MCF 10A (cell line): ENCODE results near the gene ICE2. TPM values are rescaled to one million over a fixed set of nuclear protein-coding genes. Genes with fewer than 3 reads are reported as not detected.

Experiments used
- BruUV-seq: library from RNA; stranded (reverse); fragments of 400-500 nt; replicated peaks from 2 replicates; lab custom pipeline; 2021; lab: Mats Ljungman, UMichigan
- CTCF ChIA-PET: fragments of 300-600 bp; sonication (Branson Sonifier 250); formaldehyde crosslinking; extraction: SDS; loops from one replicate; lab custom pipeline; 2021; ENCODE audit warnings: antibody characterized with exemption, inconsistent platforms; lab: Yijun Ruan, JAX
- POLR2A ChIA-PET: fragments of 300-600, 350-650 bp; sonication (Branson Sonifier 250); formaldehyde crosslinking; extraction: SDS; loops from one replicate; lab custom pipeline; 2020; ENCODE audit warnings: antibody characterized with exemption, inconsistent platforms; lab: Yijun Ruan, JAX
- DNase-seq: peaks from one replicate; pipeline ENCODE4 v3.0.0-alpha.2; 2018; ENCODE audit not compliant: unreplicated experiment
- H3K27ac Mint-ChIP-seq: one replicate; pipeline ENCODE4 v1.8.0; 2022; ENCODE audit warnings: mild to moderate bottlenecking, low read depth, mixed read lengths; ENCODE audit not compliant: unreplicated experiment
- H3K27me3 Mint-ChIP-seq: one replicate; pipeline ENCODE4 v1.8.0; 2022; ENCODE audit warnings: mixed read lengths; ENCODE audit not compliant: insufficient read depth, unreplicated experiment
- H3K36me3 Mint-ChIP-seq: one replicate; pipeline ENCODE4 v1.8.0; 2022; ENCODE audit warnings: mild to moderate bottlenecking, moderate library complexity, mixed read lengths; ENCODE audit not compliant: insufficient read depth, unreplicated experiment
- H3K4me1 Mint-ChIP-seq: one replicate; pipeline ENCODE4 v1.8.0; 2022; ENCODE audit warnings: mixed read lengths; ENCODE audit not compliant: insufficient read depth, unreplicated experiment
- H3K4me3 Mint-ChIP-seq: one replicate; pipeline ENCODE4 v1.8.0; 2022; ENCODE audit warnings: mild to moderate bottlenecking, moderate library complexity, mixed read lengths; ENCODE audit not compliant: unreplicated experiment
- H3K9me3 Mint-ChIP-seq: one replicate; pipeline ENCODE4 v1.8.0; 2022; ENCODE audit warnings: mixed read lengths; ENCODE audit not compliant: unreplicated experiment
- intact Hi-C: fragments of 100-400 bp; cut with micrococcal nuclease; formaldehyde crosslinking; loops from 2 replicates; pipeline ENCODE4 v1.14.1; 2022
- total RNA-seq: library from RNA; stranded (reverse); gene quantifications from 2 replicates; pipeline ENCODE4 v1.2.3, GENCODE V29; 2022
- TF ChIP-seq, protein P1 (sequence below): fragments of 200-600 bp; IDR thresholded peaks from one replicate; pipeline ENCODE4 v1.8.0; 2022; ENCODE audit warnings: antibody characterized with exemption, mild to moderate bottlenecking; ENCODE audit not compliant: unreplicated experiment

ICE2 gene
- total RNA-seq, 1 experiment from 2014 or later = 57.9 TPM

DNA sequence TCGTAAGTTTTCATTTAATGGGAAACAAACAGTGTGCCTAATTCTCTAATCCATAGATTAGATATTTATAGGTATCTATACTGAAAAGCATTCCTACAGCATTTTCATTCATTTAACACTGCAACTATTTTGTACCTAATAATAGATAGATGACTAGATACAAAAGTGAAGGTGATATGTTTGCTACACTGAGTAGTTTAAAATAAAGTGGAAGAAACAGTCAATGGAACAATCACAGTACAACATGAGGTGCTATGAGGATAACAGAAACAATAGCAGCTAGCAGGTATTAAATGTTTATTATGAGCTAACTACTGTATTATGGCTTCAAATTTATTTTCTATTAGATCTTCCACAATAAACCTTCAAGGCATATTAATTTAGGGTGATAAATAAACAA lies 50.0 kb downstream of the ICE2 start:
- Mint-ChIP-seq H3K36me3 (peaks cover 33% of the 10 kb centered on the region), H3K4me1 (peaks cover 16% of the 10 kb centered on the region), H3K4me3 (no peak overlapping the region), H3K9me3 (no peaks in the 10 kb centered on the region), H3K27me3 (no peaks in the 10 kb centered on the region), H3K27ac (no peak overlapping the region)
- POLR2A ChIA-PET = interaction anchor here (0.9 to 15.6 kb wide), 7 partner anchors 12 to 55 kb away, joined by 3 to 376 read pairs (median 4); partner anchors contain the start of gene ANXA2
- intact Hi-C loops = no loop called here
- no peak for DNase-seq
- CTCF ChIA-PET = interaction anchor here (0.8 kb wide), 1 partner anchor 55 kb away, joined by 3 read pairs; no protein-coding TSS in a partner anchor
- TF ChIP-seq, protein P1, sequence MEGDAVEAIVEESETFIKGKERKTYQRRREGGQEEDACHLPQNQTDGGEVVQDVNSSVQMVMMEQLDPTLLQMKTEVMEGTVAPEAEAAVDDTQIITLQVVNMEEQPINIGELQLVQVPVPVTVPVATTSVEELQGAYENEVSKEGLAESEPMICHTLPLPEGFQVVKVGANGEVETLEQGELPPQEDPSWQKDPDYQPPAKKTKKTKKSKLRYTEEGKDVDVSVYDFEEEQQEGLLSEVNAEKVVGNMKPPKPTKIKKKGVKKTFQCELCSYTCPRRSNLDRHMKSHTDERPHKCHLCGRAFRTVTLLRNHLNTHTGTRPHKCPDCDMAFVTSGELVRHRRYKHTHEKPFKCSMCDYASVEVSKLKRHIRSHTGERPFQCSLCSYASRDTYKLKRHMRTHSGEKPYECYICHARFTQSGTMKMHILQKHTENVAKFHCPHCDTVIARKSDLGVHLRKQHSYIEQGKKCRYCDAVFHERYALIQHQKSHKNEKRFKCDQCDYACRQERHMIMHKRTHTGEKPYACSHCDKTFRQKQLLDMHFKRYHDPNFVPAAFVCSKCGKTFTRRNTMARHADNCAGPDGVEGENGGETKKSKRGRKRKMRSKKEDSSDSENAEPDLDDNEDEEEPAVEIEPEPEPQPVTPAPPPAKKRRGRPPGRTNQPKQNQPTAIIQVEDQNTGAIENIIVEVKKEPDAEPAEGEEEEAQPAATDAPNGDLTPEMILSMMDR = no peak
- BruUV-seq = no TSS peak

DNA sequence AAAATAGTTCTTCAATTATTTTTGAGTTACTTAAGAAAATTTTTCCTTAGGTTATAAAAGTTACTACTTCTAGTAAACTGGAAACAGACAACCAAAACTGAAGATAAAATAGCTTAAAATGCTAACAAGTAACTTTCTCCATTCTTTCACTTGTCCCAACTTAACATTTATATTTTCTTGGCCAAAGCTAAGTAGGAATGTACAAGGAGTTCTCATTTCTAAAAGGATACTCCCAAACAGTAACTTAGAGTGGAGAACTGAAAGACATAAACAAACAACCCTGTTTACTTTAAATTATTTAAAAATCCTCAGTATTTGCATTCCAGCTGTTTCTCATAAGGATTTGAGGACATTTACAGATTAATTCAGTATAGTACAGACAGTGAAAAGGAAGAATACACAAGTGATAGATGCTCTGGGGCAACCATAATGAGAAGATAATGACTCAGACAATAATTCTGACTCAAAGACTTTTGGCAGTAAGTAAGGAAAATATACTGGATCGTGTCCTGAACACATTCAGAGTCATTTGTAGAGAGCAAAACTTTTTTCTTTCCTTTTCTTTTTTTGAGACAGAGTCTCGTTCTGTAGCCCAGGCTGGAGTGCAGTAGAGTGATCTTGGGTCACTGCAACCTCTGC lies 52.0 kb downstream of the ICE2 start:
- no peak overlapping the region for H3K4me3 Mint-ChIP-seq
- CTCF ChIA-PET = interaction anchor here (1.2 to 1.6 kb wide), 5 partner anchors 13 to 51 kb away, joined by 3 to 4 read pairs (median 3); no protein-coding TSS in a partner anchor
- TF ChIP-seq, protein P1 = no peak
- peaks cover 25% of the 10 kb centered on the region for H3K36me3 Mint-ChIP-seq
- H3K27me3 Mint-ChIP-seq = no peaks in the 10 kb centered on the region
- POLR2A ChIA-PET = interaction anchor here (1.0 to 15.6 kb wide), 11 partner anchors 9 to 737 kb away, joined by 3 to 376 read pairs (median 5); partner anchors contain the start of gene ANXA2
- intact Hi-C loops = loop anchor here (2.0 kb wide), 1 partner anchor 18 kb away; no protein-coding TSS in a partner anchor
- H3K9me3 Mint-ChIP-seq = no peaks in the 10 kb centered on the region
- BruUV-seq = no TSS peak
- H3K27ac Mint-ChIP-seq = peak overlapping the region; percentile 79
- DNase-seq = peak; percentile 63
- H3K4me1 Mint-ChIP-seq = peaks cover 24% of the 10 kb centered on the region

DNA sequence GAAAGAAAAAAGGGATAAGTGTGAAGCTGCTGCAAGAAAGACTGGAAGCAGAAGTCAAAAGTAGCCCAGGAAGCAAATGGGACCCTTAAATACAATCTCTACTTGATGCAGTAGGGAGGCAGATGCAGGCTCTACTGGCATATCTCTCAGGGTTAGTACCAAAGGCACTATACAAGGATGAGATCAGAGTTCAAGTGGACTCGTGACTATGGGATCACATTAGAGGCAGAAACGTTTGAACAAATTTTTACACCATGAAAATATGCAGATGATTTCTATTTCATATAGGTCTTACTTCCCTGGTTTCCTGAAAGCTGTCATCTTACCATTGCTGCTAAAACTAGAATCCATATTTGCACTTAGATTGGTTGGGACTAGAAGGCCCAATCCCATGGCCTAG lies 53.5 kb downstream of the ICE2 start:
- H3K27me3 Mint-ChIP-seq = no peaks in the 10 kb centered on the region
- no TSS peak for BruUV-seq
- ChIA-PET CTCF (interaction anchor here (0.6 to 0.8 kb wide), 2 partner anchors 19 to 97 kb away, joined by 3 to 4 read pairs; no protein-coding TSS in a partner anchor), POLR2A (interaction anchor here (1.6 to 15.6 kb wide), 4 partner anchors 28 to 68 kb away, joined by 5 to 376 read pairs (median 50); partner anchors contain the start of gene ANXA2)
- H3K4me1 Mint-ChIP-seq = peaks cover 29% of the 10 kb centered on the region
- H3K27ac Mint-ChIP-seq = no peak overlapping the region
- TF ChIP-seq, protein P1 = no peak
- H3K36me3 Mint-ChIP-seq = peaks cover 13% of the 10 kb centered on the region
- DNase-seq = no peak
- no peaks in the 10 kb centered on the region for H3K9me3 Mint-ChIP-seq
- intact Hi-C loops = no loop called here
- H3K4me3 Mint-ChIP-seq = no peak overlapping the region

- TF ChIP-seq, protein P1 = no peak
- Mint-ChIP-seq H3K36me3 (peaks cover 18% of the 10 kb centered on the region), H3K4me1 (peaks cover 35% of the 10 kb centered on the region), H3K9me3 (no peaks in the 10 kb centered on the region), H3K27me3 (no peaks in the 10 kb centered on the region), H3K4me3 (no peak overlapping the region), H3K27ac (peak overlapping the region; percentile 92)
- no TSS peak for BruUV-seq
- no peak for DNase-seq
- intact Hi-C loops = no loop called here
- ChIA-PET CTCF (interaction anchor here (1.3 kb wide), 1 partner anchor 64 kb away, joined by 4 read pairs; no protein-coding TSS in a partner anchor), POLR2A (interaction anchor here (0.6 to 15.6 kb wide), 9 partner anchors 10 to 1626 kb away, joined by 3 to 376 read pairs (median 4); partner anchors contain the start of genes ANXA2 and ICE2)
Measured at GRCh38 chr15:60424006-60424405, 54.9 kb downstream of the ICE2 start.
